GM12878 (cell line): ENCODE results near the gene GARS1. TPM values are rescaled to one million over a fixed set of nuclear protein-coding genes. Genes with fewer than 3 reads are reported as not detected.

Experiments
- ATAC-seq: fragments of 200-7000 bp; cut with Tn5 transposase; 3 replicates; pipeline ENCODE4 v1.9.1; 2020; ENCODE audit warnings: mild to moderate bottlenecking, moderate library complexity
- BruUV-seq: library from RNA; stranded (reverse); fragments of 400-500 nt; replicated peaks from 2 replicates; lab custom pipeline; 2021; lab: Mats Ljungman, UMichigan
- CTCF ChIA-PET: fragments of 300-600 bp; sonication (Branson Sonifier 250); formaldehyde crosslinking; extraction: SDS; loops from one replicate; lab custom pipeline; 2021; ENCODE audit warnings: inconsistent platforms; lab: Yijun Ruan, JAX
- POLR2A ChIA-PET: fragments of 350-600 bp; formaldehyde crosslinking; extraction: SDS; loops from one replicate; lab custom pipeline; 2021; ENCODE audit warnings: inconsistent platforms; lab: Charles Lee
- RAD21 ChIA-PET: fragments of 300-600 bp; sonication (Branson Sonifier 250); formaldehyde crosslinking; loops from one replicate; lab custom pipeline; 2023; ENCODE audit warnings: antibody characterized with exemption; ENCODE audit not compliant: unreplicated experiment; lab: Charles Lee
- SMC1A ChIA-PET: fragments of 300-600 bp; sonication (Branson Sonifier 250); formaldehyde crosslinking; loops from one replicate; lab custom pipeline; 2023; ENCODE audit not compliant: unreplicated experiment, uncharacterized antibody; lab: Charles Lee
- DNase-seq: peaks from one replicate; pipeline ENCODE4 v3.0.0-alpha.2; 2011; ENCODE audit warnings: low read depth, low spot score
- FAIRE-seq: peaks from 3 replicates; lab custom pipeline; 2011; peaks lifted over from hg19 to GRCh38; lab: Jason Lieb, UNC
- H2AFZ ChIP-seq: 2 replicates; pipeline ENCODE4 v1.6.0; 2011; ENCODE audit warnings: low read depth, low read length, control low read depth; ENCODE audit not compliant: control insufficient read depth
- H3K27ac ChIP-seq: 2 replicates; pipeline ENCODE4 v1.5.1; 2011; ENCODE audit warnings: control low read depth; ENCODE audit not compliant: control insufficient read depth, insufficient read depth
- H3K27me3 ChIP-seq, 2 experiments: replicated peaks in 1 of 2; 2 replicates each; pipeline versions ENCODE4 v1.6.0 to v1.6.1; 2011; ENCODE audit warnings: low read length in 1 of 2; ENCODE audit not compliant: control insufficient read depth in 2 of 2, insufficient read depth in 2 of 2
- H3K36me3 ChIP-seq, 2 experiments: 2 replicates each; pipeline ENCODE4 v1.5.1; 2011; ENCODE audit warnings: low read length in 1 of 2; ENCODE audit not compliant: control insufficient read depth in 2 of 2, insufficient read depth in 2 of 2
- H3K4me1 ChIP-seq: 2 replicates; pipeline ENCODE4 v1.6.1; 2011; ENCODE audit warnings: mild to moderate bottlenecking, low read length, moderate library complexity, mixed read lengths; ENCODE audit not compliant: control insufficient read depth, insufficient read depth
- H3K4me2 ChIP-seq: 2 replicates; pipeline ENCODE4 v1.6.0; 2011; ENCODE audit warnings: control low read depth; ENCODE audit not compliant: control insufficient read depth, insufficient read depth
- H3K4me3 ChIP-seq: fragments of 200-600 bp; sonication (generic); 2 replicates; pipeline ENCODE4 v1.5.1; 2016
- H3K79me2 ChIP-seq: 2 replicates; pipeline ENCODE4 v1.6.0; 2011; ENCODE audit warnings: low read length; ENCODE audit not compliant: control insufficient read depth, insufficient read depth
- H3K9ac ChIP-seq: 2 replicates; pipeline ENCODE4 v1.8.0; 2011; ENCODE audit warnings: low read length, control low read depth, mixed read lengths; ENCODE audit not compliant: control insufficient read depth, insufficient read depth
- H3K9me3 ChIP-seq: replicated peaks from 3 replicates; pipeline ENCODE4 v1.5.1; 2011; ENCODE audit warnings: mild to moderate bottlenecking, low read length; ENCODE audit not compliant: control insufficient read depth, insufficient read depth
- H4K20me1 ChIP-seq: 2 replicates; pipeline ENCODE4 v1.6.0; 2011; ENCODE audit not compliant: control insufficient read depth, insufficient read depth
- CBX3 ChIP-seq: fragments of 200-600 bp; sonication (generic); IDR thresholded peaks from 2 replicates; pipeline ENCODE4 v1.6.1; 2016; ENCODE audit warnings: low read depth, borderline replicate concordance
- CBX5 ChIP-seq: sonication (generic); IDR thresholded peaks from 2 replicates; pipeline ENCODE4 v1.6.1; 2016; ENCODE audit warnings: low read depth, moderate library complexity, mild to moderate bottlenecking, inconsistent platforms
- CREM ChIP-seq: IDR thresholded peaks from 2 replicates; pipeline ENCODE4 v1.6.1; 2014; ENCODE audit warnings: antibody characterized with exemption, low read depth
- E2F4 ChIP-seq: IDR thresholded peaks from 2 replicates; pipeline ENCODE4 v1.6.1; 2012; ENCODE audit warnings: low read depth, low read length, improper control_type of control experiment
- FOXK2 ChIP-seq: fragments of 450-650 bp; IDR thresholded peaks from 2 replicates; pipeline ENCODE4 v1.6.1; 2017; ENCODE audit warnings: mild to moderate bottlenecking, moderate library complexity
- MXI1 ChIP-seq: fragments of 150-350 bp; IDR thresholded peaks from 2 replicates; pipeline ENCODE4 v1.6.1; 2011; ENCODE audit warnings: low read depth, mild to moderate bottlenecking, inconsistent platforms, low read length, improper control_type of control experiment
- RCOR1 ChIP-seq: conservative IDR thresholded peaks from 2 replicates; pipeline ENCODE4 v1.6.1; 2012; ENCODE audit warnings: low read depth, low read length, improper control_type of control experiment
- SP1 ChIP-seq: IDR thresholded peaks from one replicate; pipeline ENCODE4 v1.6.1; 2011; ENCODE audit warnings: low read depth, low read length
- TCF7 ChIP-seq: IDR thresholded peaks from 2 replicates; pipeline ENCODE4 v1.6.1; 2014; ENCODE audit warnings: antibody characterized with exemption, borderline replicate concordance
- ZSCAN29 ChIP-seq: fragments of 450-650 bp; IDR thresholded peaks from 2 replicates; pipeline ENCODE4 v1.6.1; 2017; ENCODE audit warnings: mild to moderate bottlenecking, moderate library complexity
- WGBS: methylation state at CpG from one replicate; pipeline ENCODE4 v1.1.6; 2016; ENCODE audit warnings: low lambda C conversion rate; ENCODE audit not compliant: insufficient replicate concordance, insufficient coverage; ENCODE audit errors: missing lambda C conversion rate; 5-methylcytosine and 5-hydroxymethylcytosine counted together
- in situ Hi-C: fragments of 300-500 bp; cut with MboI; formaldehyde crosslinking; loops from 9 replicates; pipeline ENCODE4 v1.14.3; 2018; ENCODE audit warnings: mixed read lengths
- intact Hi-C: fragments of 100-400 bp; cut with micrococcal nuclease; formaldehyde crosslinking; loops from one replicate; pipeline ENCODE4 v1.14.2; 2022; ENCODE audit not compliant: unreplicated experiment
- polyA plus RNA-seq, 11 experiments: library from polyadenylated mRNA; depleted of rRNA in 4 of 11; unstranded in 6 of 11; stranded (reverse) in 5 of 11; fragments of >200 nt; fragmentation: Nextera tagmentation in 4 of 11; fragmentation: Illumina TruSeq in 1 of 11; extraction: Ambion mirVana in 4 of 11; extraction: Trizol in 1 of 11; gene quantifications; 1 replicate in 1 of 11; 2 replicates in 10 of 11; pipeline versions ENCODE4 v1.2.1 to v1.2.3, GENCODE V29; 2011 to 2016; ENCODE audit warnings: inconsistent platforms in 2 of 11, missing spikeins in 2 of 11, low read depth in 1 of 11
- total RNA-seq, 4 experiments: library from RNA; depleted of rRNA in 3 of 4; stranded (reverse); fragments of >200 nt in 3 of 4; fragmentation: Illumina TruSeq in 1 of 4; extraction: Trizol in 1 of 4; gene quantifications; 2 replicates each; pipeline versions ENCODE4 v1.2.1 to v1.2.3, GENCODE V29; 2013 to 2021
- TF ChIP-seq, protein P1 (sequence below): fragments of 450-650 bp; IDR thresholded peaks from 2 replicates; pipeline ENCODE4 v1.6.1; 2017; ENCODE audit warnings: antibody characterized with exemption, mild to moderate bottlenecking, moderate library complexity

Gene GARS1
- total and polyA plus RNA-seq, 10 of the 15 experiments (the other 5 are each of a cell fraction or from before 2014, with no cell fraction given): 120 to 361 (median 187) TPM

DNA sequence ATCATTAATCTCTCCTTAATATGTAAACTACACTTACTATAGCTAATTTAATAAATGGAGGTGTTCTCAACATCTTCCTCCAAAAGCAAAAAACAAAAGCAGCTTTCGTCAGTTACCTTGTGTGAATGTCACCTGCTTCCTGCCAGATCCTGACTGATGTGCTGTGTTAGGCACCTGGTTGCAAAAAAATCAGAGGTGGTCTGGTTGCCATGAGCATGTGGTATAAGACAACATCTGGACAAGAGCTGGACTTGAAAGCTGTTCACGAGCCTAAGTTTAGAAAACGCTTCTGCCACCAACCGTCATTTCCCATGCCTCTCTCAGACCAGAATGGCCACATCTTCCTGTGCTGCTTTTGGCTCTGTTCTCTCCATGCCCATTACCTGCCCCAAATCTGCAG is 48.1 kb upstream of the GARS1 start:
- Histone ChIP-seq H3K9me3 (no peaks in the 10 kb centered on the region), H3K4me1 (peaks cover 4% of the 10 kb centered on the region; the same call in 1 of the 2 replicates), H3K36me3 (peaks cover 0 to 3% of the 10 kb centered on the region in 2 experiments; a peak in 1 of 4 replicates), H3K27me3 (no peaks in the 10 kb centered on the region), H3K27ac (no peak overlapping the region), H3K79me2 (no peaks in the 10 kb centered on the region), H3K9ac (no peak overlapping the region), H4K20me1 (no peaks in the 10 kb centered on the region), H3K4me2 (no peak overlapping the region), H3K4me3 (no peak overlapping the region), H2AFZ (no peak overlapping the region)
- no peak for TF ChIP-seq CREM
- TF ChIP-seq MXI1: no peak
- TF ChIP-seq RCOR1: no peak
- no peak for TF ChIP-seq FOXK2
- TF ChIP-seq E2F4: no peak
- TF ChIP-seq, protein P1, sequence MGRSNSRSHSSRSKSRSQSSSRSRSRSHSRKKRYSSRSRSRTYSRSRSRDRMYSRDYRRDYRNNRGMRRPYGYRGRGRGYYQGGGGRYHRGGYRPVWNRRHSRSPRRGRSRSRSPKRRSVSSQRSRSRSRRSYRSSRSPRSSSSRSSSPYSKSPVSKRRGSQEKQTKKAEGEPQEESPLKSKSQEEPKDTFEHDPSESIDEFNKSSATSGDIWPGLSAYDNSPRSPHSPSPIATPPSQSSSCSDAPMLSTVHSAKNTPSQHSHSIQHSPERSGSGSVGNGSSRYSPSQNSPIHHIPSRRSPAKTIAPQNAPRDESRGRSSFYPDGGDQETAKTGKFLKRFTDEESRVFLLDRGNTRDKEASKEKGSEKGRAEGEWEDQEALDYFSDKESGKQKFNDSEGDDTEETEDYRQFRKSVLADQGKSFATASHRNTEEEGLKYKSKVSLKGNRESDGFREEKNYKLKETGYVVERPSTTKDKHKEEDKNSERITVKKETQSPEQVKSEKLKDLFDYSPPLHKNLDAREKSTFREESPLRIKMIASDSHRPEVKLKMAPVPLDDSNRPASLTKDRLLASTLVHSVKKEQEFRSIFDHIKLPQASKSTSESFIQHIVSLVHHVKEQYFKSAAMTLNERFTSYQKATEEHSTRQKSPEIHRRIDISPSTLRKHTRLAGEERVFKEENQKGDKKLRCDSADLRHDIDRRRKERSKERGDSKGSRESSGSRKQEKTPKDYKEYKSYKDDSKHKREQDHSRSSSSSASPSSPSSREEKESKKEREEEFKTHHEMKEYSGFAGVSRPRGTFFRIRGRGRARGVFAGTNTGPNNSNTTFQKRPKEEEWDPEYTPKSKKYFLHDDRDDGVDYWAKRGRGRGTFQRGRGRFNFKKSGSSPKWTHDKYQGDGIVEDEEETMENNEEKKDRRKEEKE: no peak
- no peak for TF ChIP-seq CBX5
- no peak for TF ChIP-seq ZSCAN29
- no peak for TF ChIP-seq TCF7
- no peak for TF ChIP-seq SP1
- no peak for TF ChIP-seq CBX3
- FAIRE-seq (no peak), ATAC-seq (no peak), DNase-seq (no peak)
- no TSS peak for BruUV-seq
- 99% methylated on average over 4 of the region's 4 CpGs for WGBS
- CTCF ChIA-PET: interaction anchor here (0.7 to 8.5 kb wide), 8 partner anchors 11 to 382 kb away, joined by 3 to 119 read pairs (median 5); no protein-coding TSS in a partner anchor
- SMC1A ChIA-PET: interaction anchor here (1.3 to 4.0 kb wide), 6 partner anchors 9 to 271 kb away, joined by 3 to 15 read pairs (median 5); no protein-coding TSS in a partner anchor
- POLR2A ChIA-PET: no interaction called here
- in situ Hi-C loops (no loop called here), intact Hi-C loops (no loop called here)
- RAD21 ChIA-PET: interaction anchor here (0.6 to 1.4 kb wide), 3 partner anchors 137 to 595 kb away, joined by 3 to 5 read pairs (median 4); no protein-coding TSS in a partner anchor
